NK-92 (cell line): Measurements from ENCODE around the gene LEMD1.

Experiments used
- DNase-seq: peaks from one replicate; lab custom pipeline; 2025; ENCODE audit not compliant: unreplicated experiment; lab: John Stamatoyannopoulos, UW

The LEMD1 gene

DNA sequence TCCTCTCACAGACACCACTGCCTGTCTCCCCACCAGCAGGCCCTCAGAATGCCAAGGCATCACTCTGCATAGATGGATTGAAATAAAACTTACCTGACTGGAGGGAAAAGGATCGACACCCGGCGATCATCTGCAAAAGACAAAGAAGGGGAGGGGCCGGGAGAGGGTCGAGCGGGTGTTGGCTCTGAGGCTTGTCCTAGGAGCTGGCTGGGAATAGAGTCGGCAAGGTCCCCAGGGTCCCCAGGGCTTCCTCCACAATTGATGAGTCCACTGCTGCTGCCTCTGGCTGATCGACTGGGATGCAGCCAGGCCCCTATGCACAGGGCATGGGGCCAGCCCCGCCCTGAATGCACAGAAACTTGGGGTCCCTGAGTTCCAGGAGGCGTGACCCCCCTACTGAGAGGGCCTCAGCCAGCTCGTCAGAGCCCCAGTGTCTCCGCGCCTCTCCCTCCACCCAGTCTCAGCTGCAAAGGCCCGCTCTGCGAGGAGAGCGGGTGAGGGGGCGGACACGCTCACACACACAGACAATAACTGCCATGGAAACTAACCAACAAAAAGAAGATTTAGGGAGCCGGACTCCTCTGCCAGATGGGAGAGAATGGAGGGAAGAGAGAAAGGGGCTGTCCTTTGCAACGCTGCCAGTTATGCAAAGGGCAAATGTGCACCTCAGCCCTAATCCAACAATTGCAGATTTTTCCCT, 65.3 kb downstream of the LEMD1 start, which contains the start of gene KLHDC8A:
Gene KLHDC8A, minus strand, starts transcription at position 483 of the 700 bp plus-strand sequence. CDS start 13,318 bp downstream, outside the sequence.
- no peak for DNase-seq

- DNase-seq, result no peak
These were observed 66.8 kb downstream of the LEMD1 start for GRCh38 chr1:205355075-205355453.

GRCh38 chr1:205354259-205355074, 67.4 kb downstream of the LEMD1 start:
- DNase-seq, result peak; percentile 4

- no peak for DNase-seq
These were observed 68.2 kb downstream of the LEMD1 start for GRCh38 chr1:205353612-205354011.

DNA sequence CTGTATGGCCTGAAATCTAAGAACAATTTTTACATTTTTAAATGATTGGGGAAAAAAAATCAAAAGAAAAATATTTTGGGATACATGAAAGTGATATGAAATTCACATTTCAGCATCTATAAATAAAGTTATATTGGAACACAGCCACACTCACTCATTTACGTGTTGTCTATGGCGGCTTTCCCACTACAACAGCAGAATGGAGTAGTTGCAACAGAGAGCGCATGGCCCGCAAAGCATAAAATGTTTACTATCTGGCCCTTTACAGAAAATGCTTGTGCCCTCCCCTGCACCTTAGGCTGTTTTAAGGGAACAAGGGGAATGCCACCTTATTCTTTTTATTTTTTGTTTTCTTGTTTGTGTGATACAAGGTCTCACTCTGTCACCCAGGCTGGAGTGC, 68.7 kb downstream of the LEMD1 start:
- no peak for DNase-seq

GRCh38 chr1:205351984-205352713, 69.7 kb downstream of the LEMD1 start:
- DNase-seq, result no peak

GRCh38 chr1:205350691-205351141, 71.1 kb downstream of the LEMD1 start:
- DNase-seq, result no peak

GRCh38 chr1:205350124-205350523, 71.7 kb downstream of the LEMD1 start:
- DNase-seq, result no peak

- no peak for DNase-seq
These were observed 73.0 kb downstream of the LEMD1 start for GRCh38 chr1:205348554-205349487.

- no peak for DNase-seq
These were observed 74.8 kb downstream of the LEMD1 start for GRCh38 chr1:205346956-205347574.

GRCh38 chr1:205345761-205346160, 76.1 kb downstream of the LEMD1 start:
- no peak for DNase-seq

DNA sequence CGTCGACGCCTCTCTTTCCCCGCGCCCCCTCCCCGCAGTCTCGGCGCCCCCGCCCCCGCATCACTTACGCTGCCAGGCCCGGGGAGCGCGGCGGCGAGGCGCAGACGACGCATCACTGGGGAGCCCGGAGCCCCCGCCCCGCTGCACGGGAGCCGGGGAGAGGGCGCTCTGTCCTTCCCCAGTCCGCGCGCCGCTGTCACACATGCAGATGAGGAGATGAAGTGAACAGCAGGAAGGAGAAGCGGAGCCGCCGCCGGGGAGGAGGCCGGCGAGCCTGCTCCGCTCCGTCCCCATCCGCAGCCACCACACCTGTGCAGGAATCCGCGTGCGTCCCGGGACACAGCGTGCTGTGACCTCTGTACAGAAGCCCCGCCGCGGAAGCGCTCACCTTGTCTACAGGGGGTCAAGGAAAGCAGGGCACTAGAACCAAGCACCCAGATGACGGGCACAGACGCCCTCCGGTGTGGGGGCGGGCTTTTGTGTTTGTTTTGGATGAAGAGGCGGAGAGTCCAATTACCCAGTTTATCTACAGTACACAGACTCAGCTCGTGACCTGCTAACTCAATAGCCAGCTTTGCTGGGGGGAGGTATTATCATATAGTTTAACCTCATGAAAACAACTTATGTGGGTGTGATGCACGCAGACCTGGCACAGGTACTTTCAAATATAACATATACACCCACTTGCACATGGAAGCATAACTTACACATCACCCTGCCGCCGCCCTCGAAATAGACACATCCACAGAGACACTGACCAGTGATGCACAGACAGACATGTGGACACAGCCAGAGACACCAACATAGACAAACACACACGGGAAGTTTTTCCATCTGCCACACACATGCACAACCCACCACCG, 77.6 kb downstream of the LEMD1 start:
- no peak for DNase-seq

GRCh38 chr1:205343431-205344065, 78.3 kb downstream of the LEMD1 start:
- no peak for DNase-seq

GRCh38 chr1:205342986-205343385, 78.9 kb downstream of the LEMD1 start:
- DNase-seq, result no peak

- no peak for DNase-seq
These were observed 81.2 kb downstream of the LEMD1 start for GRCh38 chr1:205340676-205341075.

GRCh38 chr1:205339717-205340116, 82.1 kb downstream of the LEMD1 start:
- DNase-seq, result no peak

GRCh38 chr1:205339197-205339702, 82.6 kb downstream of the LEMD1 start:
- no peak for DNase-seq

GRCh38 chr1:205338011-205338410, 83.8 kb downstream of the LEMD1 start:
- DNase-seq, result no peak
